NCI-H2227 (cell line): Measurements from ENCODE around the gene PTCH2.

Experiments
- DNase-seq: peaks from one replicate; lab custom pipeline; 2025; ENCODE audit not compliant: unreplicated experiment; lab: John Stamatoyannopoulos, UW

PTCH2 gene

DNA sequence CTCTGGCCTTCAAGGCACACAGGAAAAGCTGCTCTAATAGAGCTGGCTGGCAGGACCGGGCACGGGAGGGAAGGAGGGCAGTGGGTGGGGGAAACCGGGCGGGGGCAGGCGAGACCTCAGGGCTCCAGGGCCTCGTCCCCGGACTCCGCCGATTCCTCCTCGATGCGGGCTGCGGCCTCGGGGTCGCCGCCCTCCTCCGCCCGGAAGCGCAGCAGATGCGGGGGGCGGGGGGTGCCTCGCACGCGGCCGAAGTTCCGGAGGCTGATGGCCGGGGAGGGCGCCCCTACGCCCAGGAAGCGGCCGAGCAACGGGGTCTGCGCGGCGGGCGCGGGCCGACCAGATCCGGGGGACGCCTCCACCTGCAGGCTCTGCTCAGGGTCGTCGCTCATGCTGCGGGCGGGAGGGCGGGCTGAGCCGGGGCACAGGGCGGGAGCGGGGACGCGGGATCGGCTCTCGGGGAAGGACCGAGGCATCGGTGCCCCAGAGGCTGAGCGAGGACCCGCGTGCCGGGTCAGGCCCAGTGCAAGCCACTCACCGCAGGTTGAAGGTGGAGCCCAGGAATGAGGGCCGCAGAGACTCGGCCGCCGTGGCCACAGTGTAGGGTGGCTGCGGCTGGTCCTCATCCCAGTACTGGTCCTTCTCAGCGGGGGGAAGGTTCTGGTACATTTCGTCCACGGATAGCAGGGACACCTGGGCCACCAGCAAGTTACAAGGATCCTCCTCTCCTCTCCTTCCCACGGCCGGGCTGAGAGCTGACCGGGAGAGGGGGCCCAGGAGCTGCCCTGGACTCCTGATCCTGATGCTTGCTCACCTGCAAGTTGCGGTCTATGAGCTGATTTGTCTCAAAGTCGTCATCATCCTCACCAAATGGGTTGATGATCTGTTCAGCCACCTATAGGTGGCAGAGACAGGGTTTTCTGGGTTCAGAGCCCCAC is 58.7 kb downstream of the PTCH2 start:
- DNase-seq: peak; percentile 50

DNA sequence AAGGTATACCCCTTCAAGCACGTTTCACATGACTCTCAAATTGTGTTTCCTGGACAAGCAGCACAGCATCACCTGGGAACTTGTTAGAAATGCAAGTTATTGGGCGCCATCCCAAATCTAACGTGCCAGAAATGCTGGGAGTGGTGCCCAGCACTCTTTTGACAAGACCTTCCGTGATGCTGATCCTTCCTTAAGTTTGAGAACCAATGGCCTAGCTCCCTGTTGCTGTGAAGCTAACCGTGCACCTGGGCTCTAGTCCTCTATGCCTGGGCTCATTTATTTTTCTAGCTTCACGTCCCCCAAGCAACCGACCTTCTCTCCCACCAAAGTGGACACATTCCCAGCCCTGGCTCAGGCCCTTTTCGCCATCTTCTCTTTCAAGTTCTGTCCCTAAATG is 59.4 kb downstream of the PTCH2 start:
- DNase-seq: no peak

GRCh38 chr1:44780583-44781121 is 62.4 kb downstream of the PTCH2 start:
- DNase-seq: no peak

GRCh38 chr1:44778705-44779576 is 64.1 kb downstream of the PTCH2 start:
- DNase-seq: no peak

DNA sequence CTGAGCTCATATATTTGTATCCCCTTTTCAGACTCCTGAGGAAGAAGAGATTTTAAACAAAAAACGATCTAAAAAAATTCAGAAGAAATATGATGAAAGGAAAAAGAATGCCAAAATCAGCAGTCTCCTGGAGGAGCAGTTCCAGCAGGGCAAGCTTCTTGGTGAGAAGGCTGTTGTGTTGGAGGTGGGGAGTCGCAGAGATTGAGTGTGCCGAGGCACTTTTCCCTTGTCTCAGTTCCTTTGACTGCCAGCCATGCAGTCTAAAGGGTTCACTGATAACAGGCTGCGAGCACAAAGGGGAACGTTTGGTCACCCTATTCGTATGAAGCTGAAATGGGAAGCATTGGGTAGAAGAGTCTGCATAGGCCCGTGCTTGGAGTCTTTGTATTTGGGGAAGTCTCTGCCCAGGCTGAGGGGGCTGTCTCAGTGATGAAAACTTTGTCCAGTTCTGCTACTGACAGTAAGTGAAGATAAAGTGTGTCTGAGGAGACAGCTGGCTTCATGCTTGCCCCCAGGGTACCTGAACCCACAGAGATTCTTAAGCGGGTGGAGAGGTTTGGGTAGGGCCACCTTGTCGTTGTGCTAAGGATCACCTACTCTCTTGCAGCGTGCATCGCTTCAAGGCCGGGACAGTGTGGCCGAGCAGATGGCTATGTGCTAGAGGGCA is 65.0 kb downstream of the PTCH2 start:
- no peak for DNase-seq

DNA sequence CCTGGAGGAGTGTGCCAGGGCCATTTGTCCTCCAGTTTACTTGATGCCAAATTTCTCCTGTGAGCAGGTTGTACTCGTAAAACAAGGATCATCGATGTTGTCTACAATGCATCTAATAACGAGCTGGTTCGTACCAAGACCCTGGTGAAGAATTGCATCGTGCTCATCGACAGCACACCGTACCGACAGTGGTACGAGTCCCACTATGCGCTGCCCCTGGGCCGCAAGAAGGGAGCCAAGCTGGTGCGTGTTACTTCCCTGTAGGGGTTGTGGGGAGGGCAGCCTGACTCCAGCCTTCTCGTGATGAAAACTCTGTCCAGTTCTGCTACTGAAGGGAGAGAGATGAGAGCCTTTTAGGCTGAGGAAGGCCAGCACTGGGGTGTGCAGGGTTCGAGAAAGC is 65.5 kb downstream of the PTCH2 start:
- no peak for DNase-seq

- no peak for DNase-seq
These were observed 66.4 kb downstream of the PTCH2 start for GRCh38 chr1:44776730-44777068.

- DNase-seq: no peak
These were observed 66.9 kb downstream of the PTCH2 start for GRCh38 chr1:44775930-44776729.

DNA sequence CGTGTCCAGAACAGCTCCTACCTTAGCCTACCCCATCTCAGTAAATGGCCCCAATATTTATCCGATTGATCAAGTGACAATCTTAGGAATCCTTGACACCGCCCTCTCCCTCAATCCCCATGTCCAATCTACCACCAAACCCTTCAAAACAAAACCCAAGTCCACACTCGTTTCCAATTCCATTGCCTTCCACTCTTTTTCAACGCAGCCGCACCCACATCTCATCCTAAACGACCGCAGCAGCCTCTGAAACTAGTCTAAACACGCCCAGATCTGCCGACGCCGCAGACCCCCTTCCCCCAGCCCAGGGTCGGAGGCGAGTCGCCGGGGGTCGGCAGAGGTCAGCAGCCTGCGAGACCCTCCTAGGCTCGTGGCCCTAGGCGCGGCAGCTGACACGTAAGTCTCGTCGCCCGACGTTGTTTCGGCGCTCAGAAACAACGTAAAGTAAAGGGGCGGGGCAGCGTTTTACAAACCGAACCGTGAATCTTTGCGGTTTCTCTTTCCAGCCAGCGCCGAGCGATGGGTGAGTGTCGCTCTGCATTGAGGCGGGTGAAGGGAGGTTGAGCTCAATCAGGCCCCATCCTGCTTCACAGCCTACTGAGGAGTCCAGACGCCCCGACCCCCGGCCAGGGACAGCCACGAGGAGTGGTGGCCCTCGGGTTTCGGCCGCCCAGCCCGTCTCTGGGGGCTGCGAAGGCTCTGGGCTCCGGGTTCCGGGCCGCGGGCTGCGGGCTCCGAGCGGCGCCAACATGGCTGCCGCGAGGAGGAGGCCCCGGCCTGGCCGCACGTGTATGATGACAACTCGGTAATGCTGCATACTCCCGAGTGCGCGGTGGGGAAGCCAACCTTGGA is 67.7 kb downstream of the PTCH2 start, which contains the start of gene RPS8:
Gene RPS8, plus strand, starts transcription at position 463 of the 852 bp plus-strand sequence. Its CDS starts 57 bp downstream, at position 520.
- peak; percentile 98 for DNase-seq
